ENCODE data around the gene COX5A.
A peak's percentile ranks its signal among the peaks of the same experiment; 100 is the strongest.
"Not testable (repeated sequence)": the region's sequence is repeated elsewhere in the genome, so short reads cannot be mapped to it uniquely, and the experiment has no call there.

The COX5A gene

DNA sequence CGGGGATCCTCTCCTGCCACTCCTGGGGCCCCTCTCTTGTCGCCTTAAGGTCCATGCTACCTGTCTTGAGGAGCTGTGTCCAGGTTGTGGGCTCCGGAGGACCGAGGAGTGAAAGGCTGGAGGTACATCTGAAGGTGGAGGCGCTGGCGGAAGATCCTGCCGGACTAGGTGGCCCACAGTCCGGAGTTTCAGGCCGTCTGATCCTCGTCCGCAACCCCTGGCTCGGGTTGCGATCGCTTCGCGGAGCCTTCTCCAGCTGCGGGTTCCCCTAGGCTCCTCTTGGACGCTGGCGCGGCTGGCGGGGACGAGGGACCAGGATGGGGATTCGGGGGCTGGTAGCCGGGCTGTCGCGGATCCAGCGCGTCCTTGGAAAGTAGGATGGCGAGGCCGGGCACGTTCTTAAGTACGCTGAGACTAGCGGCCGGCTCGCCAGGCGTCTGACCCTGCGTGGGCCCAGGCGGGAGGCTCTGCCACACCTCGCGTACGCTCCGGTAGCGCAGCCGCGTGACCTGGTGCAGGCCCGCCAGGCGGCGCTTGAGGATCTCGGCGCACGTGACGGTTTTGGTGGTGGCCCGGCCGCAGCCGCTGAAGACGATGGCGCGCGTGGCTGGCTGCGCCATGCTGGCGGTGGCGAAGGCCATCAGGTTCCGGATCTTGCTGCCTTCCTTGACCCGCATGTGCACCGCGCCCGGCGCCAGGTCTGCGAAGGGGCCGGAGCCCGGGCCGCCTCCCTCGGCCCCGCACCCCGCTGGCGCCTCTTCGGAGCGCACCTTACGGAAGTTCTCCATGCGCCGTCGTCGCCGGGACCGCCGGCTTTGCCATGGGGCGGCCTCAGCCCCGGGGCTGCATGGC lies 18.1 kb upstream of the COX5A start:
- no peak for DNase-seq (ENCODE audit: low spot score)

DNA sequence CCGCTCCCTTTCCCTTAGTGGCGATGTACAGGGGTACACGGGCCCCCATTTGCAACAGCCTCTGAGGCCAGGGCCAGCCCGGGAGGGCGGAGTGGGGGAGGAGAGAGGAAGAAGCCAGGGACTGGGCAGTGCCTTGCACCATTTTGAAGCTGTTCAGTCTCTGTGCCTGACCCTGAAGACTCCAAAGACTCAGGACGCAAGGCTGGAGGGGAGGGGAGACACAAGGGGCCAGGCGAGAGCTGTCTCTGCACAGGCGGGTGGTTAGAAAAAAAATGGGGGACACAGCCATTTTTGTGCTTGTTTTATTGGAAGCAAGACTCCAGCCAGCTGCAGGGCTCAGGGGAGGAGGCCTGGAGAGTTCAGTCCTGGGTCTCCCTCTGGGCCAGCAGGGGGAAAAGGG lies 17.1 kb upstream of the COX5A start:
- no peak for DNase-seq (ENCODE audit: low spot score)

DNA sequence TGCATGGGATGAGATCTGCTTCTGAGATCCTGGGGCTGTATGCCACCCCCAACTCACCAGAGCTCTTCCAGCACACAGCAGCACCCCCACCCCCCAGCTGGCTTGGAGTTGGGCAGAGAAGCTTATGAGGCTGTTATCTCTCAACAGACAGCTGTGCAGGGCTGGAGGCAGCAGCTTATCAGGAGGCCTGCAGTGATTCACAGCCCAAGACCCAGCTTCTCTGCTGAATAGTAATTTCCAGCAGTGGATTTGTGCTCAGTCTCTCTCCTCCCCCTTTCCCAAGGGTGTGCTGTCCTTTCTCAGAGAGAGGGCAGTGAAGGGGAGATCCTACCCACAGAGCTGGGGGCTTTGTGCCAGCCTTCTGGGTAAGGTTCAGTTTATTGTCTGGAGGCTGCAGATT lies 16.6 kb upstream of the COX5A start:
- no peak for DNase-seq (ENCODE audit: low spot score)

DNA sequence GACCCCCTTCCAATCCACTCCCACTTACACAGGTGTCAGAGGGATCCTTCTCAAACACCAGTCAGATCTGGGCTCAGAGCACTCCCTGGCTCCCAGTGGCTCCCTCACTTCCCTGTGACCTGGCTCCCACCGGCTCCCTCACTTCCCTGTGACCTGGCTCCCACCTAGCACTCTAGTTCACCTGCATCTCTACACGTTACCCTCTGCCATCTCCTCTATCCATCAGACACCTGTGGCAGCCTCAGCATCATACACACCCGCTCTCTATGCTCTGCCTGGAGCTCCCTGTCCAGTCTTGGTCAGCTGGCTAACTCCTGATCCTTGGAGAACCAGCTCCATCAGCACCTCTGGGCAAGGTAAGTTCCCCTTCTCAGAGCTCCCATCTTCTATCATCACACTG lies 13.1 kb upstream of the COX5A start:
- no peak for DNase-seq (ENCODE audit: low spot score)

DNA sequence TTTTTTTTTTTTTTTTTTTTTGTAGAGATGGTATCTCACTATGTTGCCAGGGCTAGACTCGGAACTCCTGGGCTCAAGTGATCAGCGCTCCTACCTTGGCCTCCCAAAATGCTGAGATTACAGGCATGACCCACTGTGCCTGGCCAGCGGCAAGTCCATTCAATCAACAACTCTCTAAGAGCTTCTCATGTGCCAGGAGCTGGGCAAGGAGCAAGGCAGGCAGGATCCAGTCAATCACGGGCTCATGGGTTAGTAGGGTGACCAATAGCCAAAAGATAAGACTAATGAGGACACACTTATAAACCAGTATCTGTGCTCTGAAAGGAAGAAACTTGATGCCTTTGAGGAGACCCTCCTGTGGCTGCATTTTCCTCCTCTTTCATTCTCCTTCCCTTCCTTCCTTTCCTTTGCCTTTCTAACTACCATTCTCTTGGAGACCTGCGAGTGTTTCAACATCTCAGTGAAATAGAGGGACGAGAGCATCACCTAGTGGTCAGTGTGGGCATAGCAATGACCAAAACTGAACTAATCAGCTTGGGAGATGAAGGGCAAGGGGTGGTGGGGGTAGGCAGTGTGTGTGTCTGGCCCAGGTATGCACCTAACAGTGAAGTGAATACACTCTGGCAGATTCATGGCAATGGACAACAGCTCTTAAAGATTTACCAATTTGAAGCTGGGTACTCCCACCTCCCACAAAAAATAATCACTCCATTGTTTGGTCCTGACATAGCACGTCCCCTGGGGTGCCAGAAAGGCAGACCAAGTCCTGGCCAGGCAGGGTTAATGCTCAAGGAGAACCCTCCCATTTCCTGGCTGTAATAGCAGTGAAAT lies 12.4 kb upstream of the COX5A start:
- DNase-seq (ENCODE audit: low spot score) = no peak

DNA sequence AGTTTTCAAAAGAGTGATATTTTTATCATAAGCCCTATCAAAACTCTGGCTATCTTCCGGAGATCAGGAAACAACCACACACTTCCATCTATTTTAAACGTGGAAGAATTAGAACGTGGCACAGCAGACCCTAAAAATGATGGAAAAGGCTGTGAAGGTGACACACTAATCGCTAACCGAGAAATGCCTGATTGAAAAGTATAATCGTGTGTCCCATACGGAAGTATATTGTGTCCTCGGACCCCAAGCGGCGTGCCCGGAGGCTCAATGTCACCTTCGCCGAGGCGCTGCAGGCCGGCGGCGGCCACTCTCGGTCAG lies 642 bp downstream of the COX5A start:
- no peak for DNase-seq (ENCODE audit: low spot score)

DNA sequence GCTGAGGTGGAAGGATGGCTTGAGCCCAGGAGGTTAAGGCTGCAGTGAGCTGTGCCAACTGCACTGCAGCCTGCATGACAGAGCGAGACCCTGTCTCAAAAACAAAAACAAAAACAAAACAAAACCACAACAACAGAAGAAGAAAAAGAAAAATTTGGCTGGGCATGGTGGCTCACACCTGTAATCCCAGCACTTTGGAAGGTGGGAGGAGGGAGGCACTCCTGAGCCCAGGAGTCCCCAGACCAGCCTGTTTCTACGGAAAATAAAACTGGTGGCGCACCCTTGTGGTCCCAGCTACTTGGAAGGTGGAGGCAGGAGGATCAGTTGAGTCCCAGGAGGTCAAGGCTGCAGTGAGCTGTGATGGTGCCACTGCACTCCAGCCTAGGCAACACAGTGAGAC lies 2.7 kb downstream of the COX5A start:
- not testable (repeated sequence) for DNase-seq (ENCODE audit: low spot score)

DNA sequence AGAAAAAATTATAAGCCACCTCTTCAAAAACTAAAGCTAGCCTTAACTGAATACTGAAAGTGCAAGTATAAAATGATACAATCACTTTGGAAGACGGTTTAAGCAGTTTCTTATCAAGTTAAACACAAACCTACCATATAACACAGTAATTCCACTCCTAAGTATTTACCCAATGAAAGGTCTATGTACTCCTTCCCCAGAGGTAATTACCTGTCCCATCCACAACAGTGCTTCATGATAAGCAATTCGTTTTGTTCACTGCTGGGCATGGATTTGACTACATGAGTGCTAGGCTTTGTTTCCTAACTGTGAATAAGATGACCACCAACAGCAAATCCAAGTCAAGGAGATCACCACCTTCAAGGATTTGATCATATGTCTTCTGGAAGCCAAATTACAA lies 4.3 kb downstream of the COX5A start:
- no peak for DNase-seq (ENCODE audit: low spot score)

DNA sequence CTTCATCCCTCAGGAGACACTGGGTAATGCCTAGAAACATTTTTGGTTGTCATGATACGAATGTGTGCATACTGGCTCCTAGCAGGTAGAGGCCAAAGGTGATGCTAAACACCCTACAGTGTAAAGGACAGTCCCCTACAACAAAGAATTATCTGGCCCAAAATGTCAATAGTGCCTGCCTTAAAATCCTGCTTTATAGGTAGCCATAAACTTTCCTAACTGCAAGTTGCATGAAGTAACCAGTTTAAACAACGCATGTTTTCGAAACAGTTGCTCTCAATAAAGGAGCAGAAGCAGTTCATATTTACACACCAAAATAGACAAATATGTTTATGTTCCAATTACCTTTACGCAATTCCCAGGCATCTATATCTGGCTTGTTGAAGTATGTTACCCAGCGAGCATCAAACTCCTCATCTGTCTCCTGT lies 9.1 kb downstream of the COX5A start:
- no peak for DNase-seq (ENCODE audit: low spot score)

DNA sequence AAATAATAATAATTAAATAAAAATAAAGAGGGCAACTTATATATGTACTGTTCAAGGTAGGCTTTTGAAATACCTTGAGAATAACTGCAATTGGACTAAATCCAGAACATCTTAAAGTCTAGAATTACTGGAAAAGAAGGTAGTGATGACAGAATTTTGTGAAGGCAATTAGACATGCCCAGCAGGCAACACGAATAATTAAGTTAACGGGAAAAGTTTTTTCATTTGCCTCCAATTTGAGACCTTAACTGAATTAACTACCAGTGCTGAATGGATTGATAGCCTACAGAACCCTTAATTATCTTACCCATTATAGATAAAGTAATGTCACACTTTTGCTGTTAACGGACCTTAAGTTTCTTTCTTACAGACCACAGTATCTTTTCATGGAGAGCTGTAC lies 13.3 kb downstream of the COX5A start:
- DNase-seq (ENCODE audit: low spot score) = no peak

DNA sequence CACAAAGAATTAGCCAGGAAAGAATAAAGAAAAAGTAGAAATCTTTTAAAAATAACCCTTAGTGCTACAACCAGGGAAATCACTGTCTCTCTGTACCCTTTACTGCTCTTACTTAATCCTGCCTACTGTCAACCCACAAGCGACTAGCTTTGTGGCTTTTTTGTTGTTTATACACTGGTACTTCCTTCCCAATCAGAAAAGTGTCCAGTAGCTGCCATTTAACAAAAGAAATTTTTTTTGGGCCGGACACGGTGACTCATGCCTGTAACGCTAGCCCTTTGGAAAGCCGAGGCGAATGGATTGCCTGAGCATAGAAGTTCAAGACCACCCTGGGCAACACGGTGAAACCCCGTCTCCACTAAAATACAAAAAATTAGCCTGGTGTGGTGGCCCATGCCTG lies 17.4 kb downstream of the COX5A start:
- DNase-seq (ENCODE audit: low spot score) = no peak

DNA sequence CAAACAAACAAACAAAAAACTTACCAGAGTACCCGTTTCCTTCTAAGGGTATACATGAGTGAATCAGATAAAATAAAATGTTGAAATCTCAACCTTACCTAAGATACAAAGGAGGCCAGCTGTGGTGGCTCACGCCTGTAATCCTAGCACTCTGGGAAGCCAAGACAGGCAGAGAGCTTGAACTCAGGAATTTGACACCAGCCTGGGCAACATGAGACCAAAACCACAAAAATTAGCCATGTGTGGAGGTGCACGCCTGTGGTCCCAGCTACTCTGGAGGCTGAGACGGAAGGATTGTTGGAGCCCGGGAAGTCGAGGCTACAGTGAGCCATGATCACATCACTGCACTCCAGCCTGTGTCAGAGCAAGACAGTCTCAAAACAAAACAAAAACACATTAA lies 20.2 kb downstream of the COX5A start:
- no peak for DNase-seq (ENCODE audit: low spot score)

DNA sequence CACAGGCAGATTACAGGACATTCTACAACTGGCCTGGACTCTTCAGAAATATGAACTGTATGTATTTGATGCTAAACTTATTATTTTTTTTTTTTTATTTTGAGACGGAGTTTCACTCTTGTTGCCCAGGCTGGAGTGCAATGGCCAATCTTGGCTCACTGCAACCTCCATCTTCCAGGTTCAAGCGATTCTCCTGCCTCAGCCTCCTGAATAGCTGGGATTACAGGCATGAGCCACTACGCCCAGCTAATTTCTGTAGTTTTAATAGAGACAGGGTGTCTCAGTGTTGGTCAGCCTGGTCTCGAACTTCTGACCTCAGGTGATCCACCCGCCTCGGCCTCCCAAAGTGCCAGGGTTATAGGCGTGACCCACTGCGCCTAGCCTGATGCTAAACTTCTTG lies 24.1 kb downstream of the COX5A start:
- DNase-seq (ENCODE audit: low spot score) = not testable (repeated sequence)

DNA sequence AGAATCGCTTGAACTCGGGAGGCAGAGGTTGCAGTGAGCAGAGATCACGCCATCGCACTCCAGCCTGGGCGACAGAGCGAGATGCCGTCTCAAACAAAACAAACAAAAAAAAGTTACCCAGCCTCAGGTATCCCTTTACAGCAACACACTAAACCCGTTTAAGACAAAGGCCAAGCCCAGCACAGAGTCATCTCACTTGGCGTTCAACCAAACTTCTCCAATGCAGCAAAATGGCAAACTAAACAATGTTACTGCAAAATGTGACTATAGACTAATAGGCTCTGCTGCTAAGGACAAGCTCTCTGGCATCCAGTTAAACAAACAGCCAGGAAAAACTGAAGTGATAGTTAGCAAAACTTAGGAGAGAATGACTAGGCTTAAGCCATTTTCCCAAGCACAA lies 24.8 kb downstream of the COX5A start:
- no peak for DNase-seq (ENCODE audit: low spot score)

DNA sequence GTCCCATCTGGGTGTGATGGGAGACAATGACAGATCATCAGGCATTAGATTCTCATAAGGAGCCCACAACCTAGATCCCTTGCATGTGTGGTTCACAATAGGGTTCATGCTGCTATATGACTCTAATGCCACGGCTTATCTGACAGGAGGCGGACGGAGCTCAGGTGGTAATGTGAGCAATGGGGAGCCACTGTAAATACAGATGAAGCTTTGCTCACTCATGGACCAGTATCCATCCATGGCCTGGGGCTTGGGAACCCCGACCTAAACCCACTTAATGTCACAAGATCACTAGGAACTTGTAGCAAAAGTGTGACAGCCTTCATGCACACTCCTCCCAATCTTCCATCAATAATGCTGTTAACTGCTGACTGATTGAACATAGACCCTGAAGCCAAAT lies 29.2 kb downstream of the COX5A start:
- DNase-seq (ENCODE audit: low spot score) = no peak

DNA sequence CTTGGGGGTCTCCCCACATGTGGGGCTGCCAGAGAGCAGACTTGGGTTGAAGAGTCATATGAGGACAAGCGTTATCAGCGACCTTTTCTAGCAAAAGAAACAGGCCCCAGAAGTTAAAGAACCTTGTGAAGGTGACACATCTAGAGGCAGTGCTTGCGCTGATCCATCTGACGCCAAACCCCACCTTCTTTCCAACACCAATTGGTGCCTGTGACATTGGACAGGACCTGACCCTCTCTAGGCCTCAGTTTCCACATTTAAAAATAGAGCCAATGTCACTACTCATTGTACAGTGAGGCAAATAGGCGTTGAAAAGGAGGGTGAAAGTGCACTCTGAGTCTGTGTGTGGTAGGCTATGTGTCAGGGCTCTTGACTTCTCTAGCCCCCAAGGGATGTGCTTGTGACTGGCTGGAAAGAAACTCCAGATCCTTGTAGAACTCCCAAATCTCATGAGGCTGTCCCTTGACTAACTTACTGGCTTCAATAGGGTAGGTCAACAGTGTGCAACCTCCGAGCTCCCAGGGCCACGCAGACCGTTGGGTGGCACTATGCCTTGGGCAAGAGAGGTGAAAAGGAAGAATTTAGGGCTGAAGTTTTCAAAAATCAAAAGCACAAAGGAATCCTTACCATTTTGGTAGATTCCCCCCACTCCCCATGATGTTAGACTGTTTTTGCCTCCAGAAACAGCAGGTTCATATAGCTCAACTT lies 30.6 kb downstream of the COX5A start:
- DNase-seq (ENCODE audit: low spot score) = no peak

DNA sequence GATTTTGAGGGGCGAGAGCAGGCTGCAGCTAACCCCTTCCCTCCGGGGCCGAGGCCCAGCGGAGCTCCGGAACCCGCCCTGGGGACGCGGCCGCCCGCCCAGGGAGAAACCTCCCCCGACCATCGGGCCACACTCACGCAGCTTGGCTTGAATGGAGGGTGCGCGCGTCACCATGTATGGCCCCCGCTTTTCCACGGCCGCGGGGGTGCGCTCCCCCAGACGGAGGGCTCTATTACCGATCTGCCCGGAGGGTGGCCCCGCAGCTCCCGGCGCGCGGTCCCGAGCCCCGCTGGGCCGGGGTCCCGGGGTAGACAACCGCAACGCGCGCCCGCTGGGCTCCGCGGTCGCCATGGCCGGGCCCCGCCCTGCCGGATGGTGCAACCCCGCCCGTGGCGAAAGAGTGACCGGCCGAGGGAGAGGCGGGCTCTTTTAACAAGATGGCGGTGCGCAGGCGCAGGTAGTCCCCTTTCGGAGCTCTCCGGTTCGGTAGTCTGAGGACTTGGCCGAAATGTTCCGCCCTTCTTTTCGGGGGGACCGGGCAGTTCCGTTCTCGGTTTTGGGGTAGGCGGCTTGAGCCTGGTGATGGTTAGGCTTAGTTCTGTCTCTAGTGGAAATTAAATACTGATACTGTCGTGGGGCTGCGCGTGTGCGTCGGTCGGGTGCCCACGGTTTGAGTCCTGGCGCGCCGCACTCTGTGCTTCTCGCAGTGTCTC lies 31.3 kb downstream of the COX5A start, which contains the start of gene FAM219B:
Gene FAM219B, minus strand, starts transcription at position 402 of the 713 bp plus-strand sequence. Its CDS starts 51 bp downstream, at position 351.
- peak; percentile 84 for DNase-seq (ENCODE audit: low spot score)

DNA sequence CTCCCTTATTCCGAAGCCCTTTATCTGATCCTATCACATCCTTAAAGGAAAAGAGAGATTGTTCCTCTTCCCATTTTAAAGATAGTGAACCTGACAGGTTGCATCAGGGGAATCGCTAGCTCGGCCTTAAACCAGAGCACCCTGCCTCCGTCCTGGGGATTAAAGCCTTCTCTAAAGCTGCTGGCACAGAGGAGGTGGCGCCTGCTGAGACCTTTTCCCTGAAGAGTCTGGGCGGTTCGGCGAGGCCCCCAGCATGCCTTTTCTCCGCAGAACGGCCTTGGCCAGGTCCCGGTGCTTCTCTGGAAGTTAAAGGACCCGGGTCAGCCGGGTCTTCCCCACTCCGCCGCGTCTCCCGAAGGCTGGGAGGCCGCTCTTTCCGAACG lies 31.8 kb downstream of the COX5A start:
- no peak for DNase-seq (ENCODE audit: low spot score)

DNA sequence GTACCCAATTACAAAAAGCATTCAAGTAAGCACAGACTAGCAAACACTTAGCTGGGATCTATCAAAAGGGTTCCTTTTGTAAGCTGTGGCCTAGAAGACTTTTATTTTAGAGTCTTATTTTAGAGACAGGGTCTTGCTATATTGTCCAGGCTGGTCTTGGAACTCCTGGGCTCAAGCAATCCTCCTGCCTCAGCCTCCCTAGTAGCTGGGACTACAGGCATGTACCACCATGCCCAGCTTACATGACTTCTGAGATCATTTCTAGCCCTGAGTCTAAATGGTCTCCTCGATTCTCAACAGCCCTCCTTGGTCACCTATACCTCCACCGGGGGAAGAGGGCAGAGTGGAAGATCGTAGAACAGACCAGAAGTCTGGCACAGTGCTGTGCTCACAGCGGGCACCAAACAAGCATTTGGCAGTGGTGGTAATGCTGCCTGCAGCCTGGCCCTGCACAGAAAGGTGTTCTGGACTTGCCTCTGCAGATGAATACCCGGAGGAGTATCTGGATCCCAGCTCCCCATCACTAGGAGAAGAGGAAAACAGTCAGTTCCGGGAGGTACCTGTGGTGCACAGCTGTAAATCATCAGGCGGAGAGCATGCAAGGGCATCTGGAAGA lies 33.6 kb downstream of the COX5A start:
- DNase-seq (ENCODE audit: low spot score) = no peak

DNA sequence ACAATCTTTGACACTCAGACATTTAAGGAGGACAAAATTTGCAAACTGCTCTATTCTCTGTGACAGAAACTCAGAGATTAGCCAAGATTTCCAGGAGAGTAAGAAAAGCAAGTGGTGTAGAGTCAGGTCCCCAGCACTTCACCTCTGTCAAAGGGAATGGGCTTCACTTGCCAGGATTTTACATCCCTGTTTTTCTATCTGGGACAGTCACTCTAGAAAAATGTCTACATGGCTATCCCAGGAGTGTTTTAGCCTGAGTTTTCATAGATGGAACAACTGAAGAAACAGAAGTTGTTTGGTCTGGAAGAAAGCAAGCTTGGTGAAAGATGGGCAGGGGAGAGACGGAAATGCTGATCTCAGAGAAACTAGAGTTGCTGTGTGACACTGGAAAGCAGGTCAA lies 34.2 kb downstream of the COX5A start:
- DNase-seq (ENCODE audit: low spot score) = no peak

DNA sequence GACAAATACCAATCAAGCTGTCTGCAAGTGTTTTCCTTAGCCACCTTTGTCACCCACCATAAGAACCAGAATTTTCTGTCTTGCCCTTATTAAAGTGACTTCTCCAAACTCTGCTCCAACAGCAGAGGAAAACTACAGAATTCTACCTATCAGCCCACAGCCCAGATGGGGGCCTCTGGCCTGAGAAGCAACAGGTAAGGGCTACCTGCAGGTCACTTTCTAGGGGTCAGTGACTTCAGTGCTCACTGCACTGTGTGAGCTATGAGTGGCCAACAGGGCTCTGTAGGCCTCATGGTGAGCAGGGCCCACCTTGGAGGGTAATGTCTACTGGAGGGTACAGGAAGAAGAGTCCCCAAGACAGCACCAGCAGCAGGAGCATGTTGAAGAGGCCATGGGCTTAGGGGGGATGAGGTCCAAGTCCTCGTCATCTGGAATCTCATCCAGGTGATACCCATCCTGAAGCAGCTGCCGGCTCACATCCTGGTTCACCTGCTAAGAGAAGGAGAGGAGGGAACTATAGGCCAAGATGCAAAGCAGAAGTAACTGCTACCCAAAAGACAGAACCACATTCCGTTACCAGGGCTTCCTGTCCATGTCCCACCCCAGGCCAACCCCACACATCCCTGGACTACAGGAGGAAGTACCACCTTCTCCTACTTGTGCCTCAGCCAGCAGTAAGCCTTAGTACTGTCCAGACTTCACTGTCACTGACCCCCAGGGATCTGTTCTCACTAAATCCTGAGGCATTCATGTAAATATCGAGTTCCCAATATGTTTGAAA lies 35.4 kb downstream of the COX5A start:
- DNase-seq (ENCODE audit: low spot score) = no peak

Measured in kidney capillary endothelial cell (primary cell).